HS-27A (cell line): ENCODE results near the gene IGHMBP2.

Experiments
- DNase-seq: peaks from one replicate; pipeline ENCODE4 v3.0.0-alpha.2; 2012; ENCODE audit warnings: low read depth, missing footprints

The IGHMBP2 gene

GRCh38 chr11:68982134-68982533 lies 78.4 kb downstream of the IGHMBP2 start:
- DNase-seq, result no peak

DNA sequence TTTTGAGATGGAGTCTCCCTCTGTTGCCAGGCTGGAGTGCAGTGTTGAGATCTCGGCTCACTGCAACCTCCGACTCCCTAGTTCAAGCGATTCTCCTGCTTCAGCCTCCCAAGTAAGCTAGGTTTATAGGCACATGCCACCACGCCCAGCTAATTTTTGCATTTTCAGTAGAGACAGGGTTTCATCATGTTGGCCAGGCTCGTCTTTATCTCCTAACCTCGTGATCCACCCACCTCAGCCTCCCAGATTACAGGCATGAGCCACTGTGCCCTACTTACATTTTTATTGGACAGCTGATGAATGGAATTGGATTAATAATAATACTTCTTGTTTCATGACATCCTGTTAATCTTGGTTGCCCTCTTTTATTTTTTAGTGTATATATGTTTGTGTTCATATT lies 80.1 kb downstream of the IGHMBP2 start:
- DNase-seq, result no peak

DNA sequence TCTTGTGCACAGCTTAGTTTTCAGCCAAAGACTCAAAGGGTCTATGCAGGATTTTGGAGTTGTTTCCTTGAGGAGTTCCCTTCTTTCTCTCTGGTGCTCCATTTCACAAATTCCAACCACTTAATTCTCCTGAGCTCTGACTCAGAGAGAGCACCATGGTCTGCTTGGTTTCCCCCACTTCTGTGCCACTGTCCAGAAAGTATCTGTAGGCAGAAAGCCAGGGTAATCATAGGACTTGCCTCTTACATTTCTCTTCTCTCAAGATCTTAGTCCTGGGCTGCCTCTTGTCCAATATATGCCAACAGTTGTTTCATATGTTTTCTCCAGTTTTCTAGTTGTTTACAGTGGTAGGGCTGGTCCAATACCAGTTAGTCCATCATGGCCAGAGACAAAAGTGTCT lies 83.5 kb downstream of the IGHMBP2 start:
- DNase-seq, result no peak

GRCh38 chr11:68988491-68988890 lies 84.8 kb downstream of the IGHMBP2 start:
- DNase-seq, result no peak
